Measurements from ENCODE around the gene DYNLT2.

DNA sequence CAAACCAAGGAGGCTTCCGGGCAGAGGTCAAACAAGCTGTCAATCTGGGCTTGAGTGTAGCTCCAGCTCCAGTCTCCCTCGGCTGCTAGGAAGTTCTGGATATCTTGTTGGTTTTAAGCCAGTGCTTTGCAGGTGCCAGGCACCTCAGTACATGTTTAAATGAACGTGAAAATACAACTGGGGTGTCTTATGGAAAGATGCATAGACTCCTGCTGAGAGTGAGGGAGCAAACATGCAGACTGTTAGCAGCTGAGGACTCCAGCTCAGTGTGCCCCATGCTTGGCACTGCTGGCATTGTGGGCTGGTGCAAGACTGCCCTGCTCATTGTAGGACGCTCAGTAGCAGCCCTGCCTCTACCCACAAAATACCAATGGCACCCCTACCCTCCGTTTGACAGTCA lies 28.5 kb upstream of the DYNLT2 start:
- TF ChIP-seq, protein P1, sequence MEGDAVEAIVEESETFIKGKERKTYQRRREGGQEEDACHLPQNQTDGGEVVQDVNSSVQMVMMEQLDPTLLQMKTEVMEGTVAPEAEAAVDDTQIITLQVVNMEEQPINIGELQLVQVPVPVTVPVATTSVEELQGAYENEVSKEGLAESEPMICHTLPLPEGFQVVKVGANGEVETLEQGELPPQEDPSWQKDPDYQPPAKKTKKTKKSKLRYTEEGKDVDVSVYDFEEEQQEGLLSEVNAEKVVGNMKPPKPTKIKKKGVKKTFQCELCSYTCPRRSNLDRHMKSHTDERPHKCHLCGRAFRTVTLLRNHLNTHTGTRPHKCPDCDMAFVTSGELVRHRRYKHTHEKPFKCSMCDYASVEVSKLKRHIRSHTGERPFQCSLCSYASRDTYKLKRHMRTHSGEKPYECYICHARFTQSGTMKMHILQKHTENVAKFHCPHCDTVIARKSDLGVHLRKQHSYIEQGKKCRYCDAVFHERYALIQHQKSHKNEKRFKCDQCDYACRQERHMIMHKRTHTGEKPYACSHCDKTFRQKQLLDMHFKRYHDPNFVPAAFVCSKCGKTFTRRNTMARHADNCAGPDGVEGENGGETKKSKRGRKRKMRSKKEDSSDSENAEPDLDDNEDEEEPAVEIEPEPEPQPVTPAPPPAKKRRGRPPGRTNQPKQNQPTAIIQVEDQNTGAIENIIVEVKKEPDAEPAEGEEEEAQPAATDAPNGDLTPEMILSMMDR (IDR thresholded peaks at IDR 0.05), result no peak
- no peak for TF ChIP-seq JUN (CRISPR knock-in tag; IDR thresholded peaks at IDR 0.05)
- TF ChIP-seq, protein P2, sequence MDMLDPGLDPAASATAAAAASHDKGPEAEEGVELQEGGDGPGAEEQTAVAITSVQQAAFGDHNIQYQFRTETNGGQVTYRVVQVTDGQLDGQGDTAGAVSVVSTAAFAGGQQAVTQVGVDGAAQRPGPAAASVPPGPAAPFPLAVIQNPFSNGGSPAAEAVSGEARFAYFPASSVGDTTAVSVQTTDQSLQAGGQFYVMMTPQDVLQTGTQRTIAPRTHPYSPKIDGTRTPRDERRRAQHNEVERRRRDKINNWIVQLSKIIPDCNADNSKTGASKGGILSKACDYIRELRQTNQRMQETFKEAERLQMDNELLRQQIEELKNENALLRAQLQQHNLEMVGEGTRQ (CRISPR knock-in tag; IDR thresholded peaks at IDR 0.05), result no peak
- TF ChIP-seq ETV6 (CRISPR knock-in tag; IDR thresholded peaks at IDR 0.05), result no peak
- no peak for TF ChIP-seq FOXP1 (CRISPR knock-in tag; IDR thresholded peaks at IDR 0.05; ENCODE audit: borderline replicate concordance)
